ENCODE results near the gene PBLD.
"Not testable (repeated sequence)": the region's sequence is repeated elsewhere in the genome, so short reads cannot be mapped to it uniquely, and the experiment has no call there.

PBLD gene

GRCh38 chr10:68284062-68285001, 48.4 kb downstream of the PBLD start:
- Histone ChIP-seq H2AFZ (ENCODE audit: insufficient read depth, low read length, poor library complexity) (no peak overlapping the region), H3K23ac (ENCODE audit: low read length) (no peak overlapping the region)

GRCh38 chr10:68280758-68281157, 52.0 kb downstream of the PBLD start:
- Histone ChIP-seq H3K79me2 (ENCODE audit: control insufficient read depth, insufficient read depth, low read length, poor library complexity) (no peaks in the 10 kb centered on the region), H4K8ac (ENCODE audit: low read depth, low read length) (no peak overlapping the region), H2BK12ac (ENCODE audit: low read length) (no peak overlapping the region), H3K79me1 (ENCODE audit: low read length) (no peaks in the 10 kb centered on the region), H2BK5ac (ENCODE audit: low read depth, low read length, poor library complexity) (no peak overlapping the region), H3K27me3 (ENCODE audit: insufficient read depth, low read length) (no peaks in the 10 kb centered on the region), H2AK5ac (ENCODE audit: low read length) (no peak overlapping the region), H2BK120ac (ENCODE audit: insufficient read depth, low read length, poor library complexity) (no peak overlapping the region), H3K9ac (ENCODE audit: low read length) (no peak overlapping the region), H3K4me3 (ENCODE audit: low read depth, low read length) (no peak overlapping the region), H2AFZ (ENCODE audit: insufficient read depth, low read length, poor library complexity) (no peak overlapping the region), H4K91ac (ENCODE audit: low read depth, low read length) (no peak overlapping the region), H4K12ac (ENCODE audit: low read depth, low read length) (no peak overlapping the region), H3K36me3 (ENCODE audit: control insufficient read depth in 1 of 2, insufficient read depth in 2 of 2, low read length in 2 of 2) (no peaks in the 10 kb centered on the region), H3K4ac (ENCODE audit: low read depth, low read length) (no peak overlapping the region), H3K9me3 (ENCODE audit: insufficient read depth, low read depth, low read length) (peaks cover 13% of the 10 kb centered on the region), H3K4me2 (ENCODE audit: low read length) (no peak overlapping the region), H3K23ac (ENCODE audit: low read length) (no peak overlapping the region), H3K4me1 (ENCODE audit: control insufficient read depth in 1 of 2, insufficient read depth in 2 of 2, low read length in 2 of 2) (no peaks in the 10 kb centered on the region), H3K27ac (ENCODE audit: low read depth, low read length) (no peak overlapping the region), H3K18ac (ENCODE audit: low read length) (no peak overlapping the region), H3K14ac (ENCODE audit: low read length) (no peak overlapping the region)
- DNase-seq = no peak
- no CpG with 5 or more reads among the region's 4 CpGs for WGBS (ENCODE audit: extremely low coverage, insufficient coverage, insufficient read length)

More at GRCh38 chr10:68284062-68285001, 48.4 kb downstream of the PBLD start:
- no peak overlapping the region for H2AK5ac ChIP-seq (ENCODE audit: low read length)
- H4K8ac ChIP-seq (ENCODE audit: low read depth, low read length) = no peak overlapping the region
- H3K18ac ChIP-seq (ENCODE audit: low read length) = no peak overlapping the region
- no peaks in the 10 kb centered on the region for H3K4me1 ChIP-seq (ENCODE audit: control insufficient read depth in 1 of 2, insufficient read depth in 2 of 2, low read length in 2 of 2)
- H3K79me2 ChIP-seq (ENCODE audit: control insufficient read depth, insufficient read depth, low read length, poor library complexity) = no peaks in the 10 kb centered on the region
- H4K91ac ChIP-seq (ENCODE audit: low read depth, low read length) = no peak overlapping the region
- no peak overlapping the region for H3K9ac ChIP-seq (ENCODE audit: low read length)
- H3K27ac ChIP-seq (ENCODE audit: low read depth, low read length) = no peak overlapping the region
- no peaks in the 10 kb centered on the region for H3K79me1 ChIP-seq (ENCODE audit: low read length)
- H4K12ac ChIP-seq (ENCODE audit: low read depth, low read length) = no peak overlapping the region
- H2BK120ac ChIP-seq (ENCODE audit: insufficient read depth, low read length, poor library complexity) = no peak overlapping the region
- no peaks in the 10 kb centered on the region for H3K36me3 ChIP-seq (ENCODE audit: control insufficient read depth in 1 of 2, insufficient read depth in 2 of 2, low read length in 2 of 2)
- no peak overlapping the region for H2BK5ac ChIP-seq (ENCODE audit: low read depth, low read length, poor library complexity)
- no peak overlapping the region for H3K4me2 ChIP-seq (ENCODE audit: low read length)
- DNase-seq = no peak
- H3K4ac ChIP-seq (ENCODE audit: low read depth, low read length) = no peak overlapping the region
- no peak overlapping the region for H3K14ac ChIP-seq (ENCODE audit: low read length)
- no CpG with 5 or more reads among the region's 9 CpGs for WGBS (ENCODE audit: extremely low coverage, insufficient coverage, insufficient read length)
- H3K4me3 ChIP-seq (ENCODE audit: low read depth, low read length) = no peak overlapping the region
- H3K9me3 ChIP-seq (ENCODE audit: insufficient read depth, low read depth, low read length) = no peaks in the 10 kb centered on the region
- H3K27me3 ChIP-seq (ENCODE audit: insufficient read depth, low read length) = no peaks in the 10 kb centered on the region
- no peak overlapping the region for H2BK12ac ChIP-seq (ENCODE audit: low read length)

- not testable (repeated sequence) for H4K91ac ChIP-seq (ENCODE audit: low read depth, low read length); DNase-seq; H3K9ac ChIP-seq (ENCODE audit: low read length); H3K4me3 ChIP-seq (ENCODE audit: low read depth, low read length); H3K27ac ChIP-seq (ENCODE audit: low read depth, low read length); H3K79me1 ChIP-seq (ENCODE audit: low read length); H3K36me3 ChIP-seq (ENCODE audit: control insufficient read depth in 1 of 2, insufficient read depth in 2 of 2, low read length in 2 of 2); H2BK5ac ChIP-seq (ENCODE audit: low read depth, low read length, poor library complexity); H4K8ac ChIP-seq (ENCODE audit: low read depth, low read length); H2BK12ac ChIP-seq (ENCODE audit: low read length); H3K18ac ChIP-seq (ENCODE audit: low read length); H3K27me3 ChIP-seq (ENCODE audit: insufficient read depth, low read length); H4K12ac ChIP-seq (ENCODE audit: low read depth, low read length); H3K4me2 ChIP-seq (ENCODE audit: low read length); H3K23ac ChIP-seq (ENCODE audit: low read length); H3K79me2 ChIP-seq (ENCODE audit: control insufficient read depth, insufficient read depth, low read length, poor library complexity); H3K14ac ChIP-seq (ENCODE audit: low read length); H2BK120ac ChIP-seq (ENCODE audit: insufficient read depth, low read length, poor library complexity); H3K4me1 ChIP-seq (ENCODE audit: control insufficient read depth in 1 of 2, insufficient read depth in 2 of 2, low read length in 2 of 2); H2AFZ ChIP-seq (ENCODE audit: insufficient read depth, low read length, poor library complexity); H3K4ac ChIP-seq (ENCODE audit: low read depth, low read length); H2AK5ac ChIP-seq (ENCODE audit: low read length)
- H3K9me3 ChIP-seq (ENCODE audit: insufficient read depth, low read depth, low read length) = peaks cover 13% of the 10 kb centered on the region
- no CpG with 5 or more reads among the region's 70 CpGs for WGBS (ENCODE audit: extremely low coverage, insufficient coverage, insufficient read length)
These were observed 53.6 kb downstream of the PBLD start for GRCh38 chr10:68278906-68279753.

GRCh38 chr10:68277814-68278213, 54.9 kb downstream of the PBLD start:
- H3K79me2 ChIP-seq (ENCODE audit: control insufficient read depth, insufficient read depth, low read length, poor library complexity); H4K8ac ChIP-seq (ENCODE audit: low read depth, low read length); H2BK12ac ChIP-seq (ENCODE audit: low read length); DNase-seq; H3K4me2 ChIP-seq (ENCODE audit: low read length); H3K27me3 ChIP-seq (ENCODE audit: insufficient read depth, low read length); H4K12ac ChIP-seq (ENCODE audit: low read depth, low read length); H2AK5ac ChIP-seq (ENCODE audit: low read length); H2BK5ac ChIP-seq (ENCODE audit: low read depth, low read length, poor library complexity); H3K79me1 ChIP-seq (ENCODE audit: low read length); H3K4me1 ChIP-seq (ENCODE audit: control insufficient read depth in 1 of 2, insufficient read depth in 2 of 2, low read length in 2 of 2); H3K14ac ChIP-seq (ENCODE audit: low read length); H4K91ac ChIP-seq (ENCODE audit: low read depth, low read length); H3K4me3 ChIP-seq (ENCODE audit: low read depth, low read length); H3K23ac ChIP-seq (ENCODE audit: low read length); H3K27ac ChIP-seq (ENCODE audit: low read depth, low read length); H3K4ac ChIP-seq (ENCODE audit: low read depth, low read length); H3K9ac ChIP-seq (ENCODE audit: low read length); H2AFZ ChIP-seq (ENCODE audit: insufficient read depth, low read length, poor library complexity); H3K36me3 ChIP-seq (ENCODE audit: control insufficient read depth in 1 of 2, insufficient read depth in 2 of 2, low read length in 2 of 2); H3K18ac ChIP-seq (ENCODE audit: low read length); H2BK120ac ChIP-seq (ENCODE audit: insufficient read depth, low read length, poor library complexity): not testable (repeated sequence)
- WGBS (ENCODE audit: extremely low coverage, insufficient coverage, insufficient read length) = no CpG with 5 or more reads among the region's 2 CpGs
- H3K9me3 ChIP-seq (ENCODE audit: insufficient read depth, low read depth, low read length) = peaks cover 13% of the 10 kb centered on the region
